Measurements from ENCODE around the gene POR. TPM values are rescaled to one million over a fixed set of nuclear protein-coding genes. Genes with fewer than 3 reads are reported as not detected.

Gene POR
- total and polyA plus RNA-seq, 2 donors (not counting 1 experiment from before 2014, with no cell fraction given) = 68.4 to 78.4 TPM

DNA sequence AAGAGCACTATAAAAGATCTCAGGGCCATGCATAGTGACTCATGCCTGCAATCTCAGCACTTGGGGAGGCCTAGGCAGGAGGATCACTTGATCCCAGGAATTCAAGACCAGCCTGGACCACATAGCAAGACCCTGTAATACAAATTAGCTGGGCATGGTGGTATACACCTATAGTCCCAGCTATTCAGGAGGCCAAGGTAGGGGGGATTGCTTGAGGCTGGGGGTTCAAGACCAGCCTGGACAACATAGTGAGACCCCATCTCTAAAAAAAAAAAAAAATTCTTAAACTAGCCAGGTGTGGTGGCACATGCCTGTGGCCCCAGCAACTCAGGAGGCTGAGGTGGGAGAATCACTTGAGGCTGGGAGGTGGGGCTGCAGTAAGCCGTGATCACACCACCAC, 117.0 kb downstream of the POR start:
- no peak overlapping the region for H3K27ac ChIP-seq (ENCODE audit: low read length in 2 of 2)
- H3K4me3 Mint-ChIP-seq = no peak overlapping the region
- WGBS (ENCODE audit: insufficient coverage) = 100% methylated on average over 1 of the region's 1 CpG
- DNase-seq = no peak
- POLR2A ChIA-PET = no interaction called here
- H3K4me3 ChIP-seq (ENCODE audit: control extremely low read depth in 1 of 5, extremely low read depth in 1 of 5, insufficient read depth in 1 of 5, low read depth in 2 of 5, low read length in 4 of 5) = no peak overlapping the region
- peaks cover 4% of the 10 kb centered on the region for H4K20me1 ChIP-seq (ENCODE audit: control insufficient read depth, insufficient read depth, low read length, poor library complexity, severe bottlenecking)
- no peaks in the 10 kb centered on the region for H3K9me3 ChIP-seq (ENCODE audit: control extremely low read depth in 1 of 3, control insufficient read depth in 2 of 3, insufficient read depth in 1 of 3, low read length in 2 of 3)
- H3K4me2 ChIP-seq (replicated peaks; ENCODE audit: low read depth, low read length, poor library complexity, severe bottlenecking) = no peak overlapping the region
- H3K9ac ChIP-seq (ENCODE audit: low read length) = no peak overlapping the region
- no peaks in the 10 kb centered on the region for H3K4me1 Mint-ChIP-seq
- no peaks in the 10 kb centered on the region for H3K4me1 ChIP-seq (ENCODE audit: control insufficient read depth in 2 of 2, insufficient read depth in 2 of 2, low read length in 2 of 2)
- peaks cover 0 to 8% of the 10 kb centered on the region in 2 experiments for H3K36me3 ChIP-seq (replicated peaks in 1 of 2; ENCODE audit: control extremely low read depth in 1 of 2, control insufficient read depth in 1 of 2, extremely low read depth in 1 of 2, insufficient read depth in 2 of 2, low read length in 1 of 2)
- no peak overlapping the region for H3K27ac Mint-ChIP-seq
- CTCF ChIA-PET = interaction anchor here (1.2 kb wide), 1 partner anchor 12 kb away, joined by 4 read pairs; no protein-coding TSS in a partner anchor
- H3K79me2 ChIP-seq (ENCODE audit: control insufficient read depth, insufficient read depth, low read length) = no peaks in the 10 kb centered on the region
- no peak for ATAC-seq (ENCODE audit: low read depth)
- intact Hi-C loops (cut with micrococcal nuclease) = no loop called here
- H3K9me3 Mint-ChIP-seq (ENCODE audit: insufficient read depth) = no peaks in the 10 kb centered on the region
- TF ChIP-seq, protein P1, sequence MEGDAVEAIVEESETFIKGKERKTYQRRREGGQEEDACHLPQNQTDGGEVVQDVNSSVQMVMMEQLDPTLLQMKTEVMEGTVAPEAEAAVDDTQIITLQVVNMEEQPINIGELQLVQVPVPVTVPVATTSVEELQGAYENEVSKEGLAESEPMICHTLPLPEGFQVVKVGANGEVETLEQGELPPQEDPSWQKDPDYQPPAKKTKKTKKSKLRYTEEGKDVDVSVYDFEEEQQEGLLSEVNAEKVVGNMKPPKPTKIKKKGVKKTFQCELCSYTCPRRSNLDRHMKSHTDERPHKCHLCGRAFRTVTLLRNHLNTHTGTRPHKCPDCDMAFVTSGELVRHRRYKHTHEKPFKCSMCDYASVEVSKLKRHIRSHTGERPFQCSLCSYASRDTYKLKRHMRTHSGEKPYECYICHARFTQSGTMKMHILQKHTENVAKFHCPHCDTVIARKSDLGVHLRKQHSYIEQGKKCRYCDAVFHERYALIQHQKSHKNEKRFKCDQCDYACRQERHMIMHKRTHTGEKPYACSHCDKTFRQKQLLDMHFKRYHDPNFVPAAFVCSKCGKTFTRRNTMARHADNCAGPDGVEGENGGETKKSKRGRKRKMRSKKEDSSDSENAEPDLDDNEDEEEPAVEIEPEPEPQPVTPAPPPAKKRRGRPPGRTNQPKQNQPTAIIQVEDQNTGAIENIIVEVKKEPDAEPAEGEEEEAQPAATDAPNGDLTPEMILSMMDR (IDR thresholded peaks at IDR 0.05) = no peak
- TF ChIP-seq EZH2 (IDR thresholded peaks at IDR 0.05; ENCODE audit: borderline replicate concordance, insufficient read depth, low read depth, low read length, poor library complexity, severe bottlenecking) = no peak
- no peaks in the 10 kb centered on the region for H3K27me3 ChIP-seq (replicated peaks in 1 of 4; ENCODE audit: control extremely low read depth in 1 of 4, control insufficient read depth in 3 of 4, insufficient read depth in 4 of 4, low read length in 3 of 4)
- no peak overlapping the region for H2AFZ ChIP-seq (ENCODE audit: insufficient read depth, low read depth, low read length, poor library complexity, severe bottlenecking)
- no peaks in the 10 kb centered on the region for H3K27me3 Mint-ChIP-seq

Small RNAs within 50 kb of the gene (small RNA-seq; reads per million reads assigned to genes)
- gene SNORA14A (ENCODE audit: insufficient read length, low read depth, low replicate concordance) = 33.6 reads per million, percentile 92 among the genes with 10 or more reads in this experiment

Other genes starting within 250 kb of the POR start
- gene HIP1, start 176.2 kb upstream of the POR start, total RNA-seq = 16.7 and 20.8 TPM in 2 replicates
- 6.5 and 12.2 TPM in 2 replicates for gene HIP1, start 176.2 kb upstream of the POR start, polyA plus RNA-seq
- not detected in 2 replicates for gene CCL26, start 142.9 kb upstream of the POR start, total RNA-seq
- gene CCL26, start 142.9 kb upstream of the POR start, polyA plus RNA-seq = not detected in 2 replicates
- not detected in 2 replicates for gene CCL24, start 101.3 kb upstream of the POR start, total RNA-seq
- gene CCL24, start 101.3 kb upstream of the POR start, polyA plus RNA-seq = not detected in 2 replicates
- gene RHBDD2, start 36.1 kb upstream of the POR start, total RNA-seq = 31.6 and 34.1 TPM in 2 replicates
- 38.3 and 44.3 TPM in 2 replicates for gene RHBDD2, start 36.1 kb upstream of the POR start, polyA plus RNA-seq
- gene TMEM120A, start 79.4 kb downstream of the POR start, total RNA-seq = 49.3 and 52.6 TPM in 2 replicates
- gene TMEM120A, start 79.4 kb downstream of the POR start, polyA plus RNA-seq = 37.9 and 39.0 TPM in 2 replicates
- 15.2 and 17.8 TPM in 2 replicates for gene STYXL1, start 132.8 kb downstream of the POR start, total RNA-seq
- 16.7 and 29.3 TPM in 2 replicates for gene STYXL1, start 132.8 kb downstream of the POR start, polyA plus RNA-seq
- gene MDH2, start 133.0 kb downstream of the POR start, total RNA-seq = 77.1 and 77.2 TPM in 2 replicates
- gene MDH2, start 133.0 kb downstream of the POR start, polyA plus RNA-seq = 49.1 and 76.9 TPM in 2 replicates